Measurements from ENCODE around the gene DMRT2. TPM values are rescaled to one million over a fixed set of nuclear protein-coding genes. Genes with fewer than 3 reads are reported as not detected.

Gene DMRT2
- total and polyA plus RNA-seq, 2 of the 8 experiments (the other 6 are each of a cell fraction or from before 2014, with no cell fraction given), result 0.29 to 0.93 TPM

DNA sequence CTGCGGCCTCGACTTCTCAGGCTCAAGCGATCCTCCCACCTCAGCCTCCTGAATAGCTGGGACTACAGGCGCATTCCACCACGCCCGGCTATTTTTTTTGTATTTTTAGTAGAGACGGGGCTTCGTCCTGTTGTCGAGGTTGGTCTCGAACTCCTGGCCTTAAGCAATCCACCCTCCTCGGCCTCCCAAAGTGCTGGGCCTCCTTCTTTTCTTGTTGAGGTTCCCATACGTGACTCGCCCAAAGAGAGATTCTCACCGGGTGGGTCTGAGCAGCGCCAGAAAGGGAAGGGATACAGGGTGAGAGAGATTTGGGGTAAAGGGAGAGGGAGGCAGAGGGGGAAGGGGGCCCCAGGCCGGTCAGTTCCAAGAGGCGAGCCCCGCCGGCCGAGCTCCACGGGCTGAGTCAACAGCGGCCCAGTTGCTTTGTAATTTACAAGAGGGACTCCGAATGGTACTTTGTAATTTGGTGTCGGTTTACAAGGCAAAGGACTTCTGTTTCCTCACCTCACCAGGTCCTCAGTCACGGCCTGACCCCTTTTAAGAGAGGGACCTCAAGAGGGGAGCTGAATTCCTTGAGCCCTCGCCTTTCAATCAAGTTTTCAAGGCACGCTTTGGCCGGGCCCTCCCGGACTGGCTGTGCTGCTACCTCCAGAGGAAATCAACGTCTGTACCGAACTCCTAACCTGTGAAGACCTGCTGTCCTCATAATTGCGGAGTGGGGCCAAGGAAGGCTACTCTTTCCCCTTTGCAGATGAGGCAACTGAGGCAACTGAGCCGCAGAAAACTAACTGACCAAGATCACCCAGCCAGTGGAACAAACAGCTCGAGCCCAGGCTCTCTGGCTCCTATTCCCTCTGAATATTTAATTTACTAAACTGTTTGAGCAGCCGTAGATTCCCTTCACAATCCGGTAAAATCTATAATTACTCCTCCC lies 3.3 kb upstream of the DMRT2 start:
- DNase-seq (ENCODE audit: low read depth in 1 of 2, low spot score in 2 of 2) (peak in 1 of 2 experiments; percentile 61), FAIRE-seq (no peak)
- Histone ChIP-seq H2AFZ (ENCODE audit: low read length) (no peak overlapping the region), H4K8ac (ENCODE audit: extremely low read depth, insufficient read depth, low read length) (no peak overlapping the region), H3K9ac (replicated peaks in 1 of 4; ENCODE audit: extremely low read depth in 1 of 4, low read depth in 3 of 4, low read length in 3 of 4) (no peak overlapping the region), H4K20me1 (replicated peaks in 1 of 2; ENCODE audit: control insufficient read depth in 1 of 2, insufficient read depth in 2 of 2, low read length in 2 of 2) (peaks cover 0 to 5% of the 10 kb centered on the region in 2 experiments), H2BK5ac (ENCODE audit: low read depth, low read length) (no peak overlapping the region), H2BK12ac (ENCODE audit: low read depth, low read length) (no peak overlapping the region), H4K91ac (replicated peaks; ENCODE audit: insufficient read length, low read length) (no peak overlapping the region), H2BK20ac (ENCODE audit: low read length) (no peak overlapping the region), H2BK120ac (replicated peaks; ENCODE audit: low read depth, low read length) (no peak overlapping the region), H3K4me2 (ENCODE audit: insufficient read depth in 1 of 2, low read depth in 2 of 2, low read length in 2 of 2) (peak overlapping the region in 1 of 2 experiments; percentile 48; a peak in 1 of 4 replicates), H3K4me1 (replicated peaks in 1 of 4; ENCODE audit: control insufficient read depth in 3 of 4, insufficient read depth in 4 of 4, low read length in 3 of 4) (peaks cover 0 to 3% (median 0%) of the 10 kb centered on the region in 4 experiments; a peak in 1 of 7 replicates), H3K4me3 (ENCODE audit: extremely low read depth in 1 of 4, insufficient read depth in 2 of 4, low read depth in 3 of 4, low read length in 4 of 4) (no peak overlapping the region; a peak in 1 of 8 replicates), H3K56ac (replicated peaks; ENCODE audit: insufficient read length, low read depth, low read length) (no peak overlapping the region), H3K4ac (replicated peaks; ENCODE audit: insufficient read length, low read depth, low read length) (no peak overlapping the region), H3K14ac (ENCODE audit: insufficient read length) (no peak overlapping the region), H2BK15ac (ENCODE audit: low read length) (no peak overlapping the region), H3K79me2 (ENCODE audit: control insufficient read depth in 1 of 2, insufficient read depth in 2 of 2, low read length in 2 of 2) (no peaks in the 10 kb centered on the region), H3K27ac (ENCODE audit: low read depth, low read length) (no peak overlapping the region), H3K27me3 (replicated peaks in 1 of 4; ENCODE audit: control insufficient read depth in 3 of 4, extremely low read depth in 1 of 4, insufficient read depth in 3 of 4, low read length in 3 of 4) (peaks cover 8 to 52% (median 33%) of the 10 kb centered on the region in 4 experiments), H3K23ac (ENCODE audit: insufficient read length) (no peak overlapping the region), H4K5ac (ENCODE audit: insufficient read length, low read depth, low read length) (no peak overlapping the region), H2AK5ac (ENCODE audit: low read depth, low read length) (no peak overlapping the region), H3K9me3 (ENCODE audit: insufficient read depth in 2 of 2, low read depth in 1 of 2, low read length in 1 of 2) (peaks cover 5 to 73% of the 10 kb centered on the region in 2 experiments; a peak in 3 of 4 replicates), H3K79me1 (ENCODE audit: low read depth, low read length) (no peaks in the 10 kb centered on the region), H3K23me2 (ENCODE audit: low read depth, low read length) (peaks cover 4% of the 10 kb centered on the region; the same call in 1 of the 2 replicates), H3K36me3 (ENCODE audit: control insufficient read depth in 2 of 4, insufficient read depth in 4 of 4, low read length in 3 of 4) (no peaks in the 10 kb centered on the region; a peak in 1 of 8 replicates), H3K18ac (ENCODE audit: extremely low read depth, low read length) (no peak overlapping the region)
- 80% methylated on average over 35 of the region's 36 CpGs; no CpG with 5 or more reads in 1 of the 2 experiments for WGBS, 2 experiments (ENCODE audit: extremely low coverage in 1 of 2, insufficient coverage in 1 of 2, insufficient read length in 1 of 2, insufficient replicate concordance in 2 of 2, low coverage in 1 of 2, low lambda C conversion rate in 2 of 2, missing lambda C conversion rate in 1 of 2)
- CTCF ChIA-PET (ENCODE audit: partially characterized antibody), result no interaction called here
- TF ChIP-seq GTF2F1 (IDR thresholded peaks at IDR 0.05; ENCODE audit: borderline replicate concordance, low read depth, low read length), result no peak
- TF ChIP-seq CTBP2 (IDR thresholded peaks at IDR 0.05; ENCODE audit: borderline replicate concordance, insufficient read depth, insufficient read length, low read length), result no peak
- no peak for TF ChIP-seq HDAC6 (IDR thresholded peaks at IDR 0.05; ENCODE audit: low read depth, low read length)
- no peak for TF ChIP-seq GABPA (IDR thresholded peaks at IDR 0.05; ENCODE audit: borderline replicate concordance, insufficient read depth, low read length)
- no peak for TF ChIP-seq USF2 (IDR thresholded peaks at IDR 0.05; ENCODE audit: low read length)
- TF ChIP-seq, protein P1, sequence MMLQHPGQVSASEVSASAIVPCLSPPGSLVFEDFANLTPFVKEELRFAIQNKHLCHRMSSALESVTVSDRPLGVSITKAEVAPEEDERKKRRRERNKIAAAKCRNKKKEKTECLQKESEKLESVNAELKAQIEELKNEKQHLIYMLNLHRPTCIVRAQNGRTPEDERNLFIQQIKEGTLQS (IDR thresholded peaks at IDR 0.05; ENCODE audit: insufficient read depth, low read depth, low read length), result no peak
- TF ChIP-seq BACH1 (IDR thresholded peaks at IDR 0.05; ENCODE audit: low read length), result no peak
- TF ChIP-seq BRCA1 (IDR thresholded peaks at IDR 0.05; ENCODE audit: low read depth, low read length), result no peak
- no peak for TF ChIP-seq RFX5 (IDR thresholded peaks at IDR 0.05; ENCODE audit: borderline replicate concordance, low read depth, low read length)
- POLR2A ChIA-PET (ENCODE audit: partially characterized antibody), result no interaction called here

All from H1 (cell line).